ENCODE data around the gene NR2C2. TPM values are rescaled to one million over a fixed set of nuclear protein-coding genes. Genes with fewer than 3 reads are reported as not detected.

NR2C2 gene
- total RNA-seq, 1 donor from 2014 or later = 23.5 TPM

DNA sequence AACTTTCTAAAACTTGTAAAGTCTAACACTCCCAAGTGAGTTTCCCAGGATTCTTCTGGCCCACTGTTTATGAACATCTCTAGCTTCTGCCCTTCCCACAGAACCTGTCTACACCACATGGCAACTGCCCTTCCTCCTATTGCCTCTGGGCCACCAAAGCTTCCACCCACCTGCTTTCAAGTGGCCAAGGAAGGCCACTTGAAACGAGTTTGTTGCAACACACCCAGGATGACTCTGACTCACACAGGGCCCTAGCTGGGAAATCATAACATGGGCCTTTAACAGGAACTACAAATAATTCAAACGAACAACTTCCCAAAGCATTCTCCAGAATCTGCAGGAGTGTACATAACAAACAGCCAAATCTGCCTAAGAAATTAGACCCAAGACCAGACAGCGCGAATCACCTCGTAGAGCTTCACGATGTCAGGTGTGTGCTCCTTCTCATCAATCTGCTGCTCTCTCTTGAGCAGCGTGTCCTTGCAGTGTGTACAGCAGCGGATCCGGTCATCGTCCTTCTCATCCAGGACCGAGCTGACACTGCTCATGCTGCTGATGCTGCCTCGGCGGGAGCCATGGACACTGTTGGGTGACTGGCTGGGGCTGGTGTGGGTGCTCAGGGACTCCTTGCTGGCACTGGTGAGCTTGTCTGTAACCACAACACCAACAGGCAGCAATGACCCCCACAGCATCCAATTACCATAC lies 134.7 kb downstream of the NR2C2 start:
- Histone ChIP-seq H3K4me1 (no peaks in the 10 kb centered on the region), H3K27me3 (no peaks in the 10 kb centered on the region), H3K4me3 (no peak overlapping the region), H3K36me3 (peaks cover 90 to 98% of the 10 kb centered on the region in 2 donors), H3K27ac (no peak overlapping the region), H3K9me3 (no peaks in the 10 kb centered on the region)
- no peak for DNase-seq (ENCODE audit: low spot score in 2 of 2)
- intact Hi-C loops (cut with DNase I) = no loop called here
- TF ChIP-seq, protein P1, sequence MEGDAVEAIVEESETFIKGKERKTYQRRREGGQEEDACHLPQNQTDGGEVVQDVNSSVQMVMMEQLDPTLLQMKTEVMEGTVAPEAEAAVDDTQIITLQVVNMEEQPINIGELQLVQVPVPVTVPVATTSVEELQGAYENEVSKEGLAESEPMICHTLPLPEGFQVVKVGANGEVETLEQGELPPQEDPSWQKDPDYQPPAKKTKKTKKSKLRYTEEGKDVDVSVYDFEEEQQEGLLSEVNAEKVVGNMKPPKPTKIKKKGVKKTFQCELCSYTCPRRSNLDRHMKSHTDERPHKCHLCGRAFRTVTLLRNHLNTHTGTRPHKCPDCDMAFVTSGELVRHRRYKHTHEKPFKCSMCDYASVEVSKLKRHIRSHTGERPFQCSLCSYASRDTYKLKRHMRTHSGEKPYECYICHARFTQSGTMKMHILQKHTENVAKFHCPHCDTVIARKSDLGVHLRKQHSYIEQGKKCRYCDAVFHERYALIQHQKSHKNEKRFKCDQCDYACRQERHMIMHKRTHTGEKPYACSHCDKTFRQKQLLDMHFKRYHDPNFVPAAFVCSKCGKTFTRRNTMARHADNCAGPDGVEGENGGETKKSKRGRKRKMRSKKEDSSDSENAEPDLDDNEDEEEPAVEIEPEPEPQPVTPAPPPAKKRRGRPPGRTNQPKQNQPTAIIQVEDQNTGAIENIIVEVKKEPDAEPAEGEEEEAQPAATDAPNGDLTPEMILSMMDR (IDR thresholded peaks at IDR 0.05) = no peak

DNA sequence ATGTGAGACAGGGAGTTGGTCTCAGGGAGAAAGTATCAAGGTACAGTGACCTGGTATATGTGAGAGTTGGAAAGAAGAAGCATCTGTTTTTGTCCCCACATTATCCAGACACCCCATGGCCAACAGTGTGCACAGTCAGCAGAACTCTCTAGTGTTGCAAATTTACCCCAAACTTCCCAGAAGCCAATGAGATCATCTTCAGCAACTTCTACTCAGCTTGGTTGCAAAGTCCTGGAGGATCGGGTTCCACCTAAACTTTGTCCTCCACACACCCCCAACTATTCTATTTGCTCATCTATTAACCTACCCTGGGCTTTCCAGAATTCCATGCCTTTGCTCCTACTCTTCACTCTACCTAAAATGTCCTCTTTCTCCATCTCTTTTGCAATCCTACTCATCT lies 135.9 kb downstream of the NR2C2 start:
- Histone ChIP-seq H3K27me3 (no peaks in the 10 kb centered on the region), H3K9me3 (no peaks in the 10 kb centered on the region), H3K4me1 (no peaks in the 10 kb centered on the region), H3K4me3 (no peak overlapping the region), H3K36me3 (peaks cover 85 to 98% of the 10 kb centered on the region in 2 donors), H3K27ac (no peak overlapping the region)
- intact Hi-C loops (cut with DNase I) = no loop called here
- TF ChIP-seq, protein P1 (IDR thresholded peaks at IDR 0.05) = no peak
- no peak for DNase-seq (ENCODE audit: low spot score in 2 of 2)

DNA sequence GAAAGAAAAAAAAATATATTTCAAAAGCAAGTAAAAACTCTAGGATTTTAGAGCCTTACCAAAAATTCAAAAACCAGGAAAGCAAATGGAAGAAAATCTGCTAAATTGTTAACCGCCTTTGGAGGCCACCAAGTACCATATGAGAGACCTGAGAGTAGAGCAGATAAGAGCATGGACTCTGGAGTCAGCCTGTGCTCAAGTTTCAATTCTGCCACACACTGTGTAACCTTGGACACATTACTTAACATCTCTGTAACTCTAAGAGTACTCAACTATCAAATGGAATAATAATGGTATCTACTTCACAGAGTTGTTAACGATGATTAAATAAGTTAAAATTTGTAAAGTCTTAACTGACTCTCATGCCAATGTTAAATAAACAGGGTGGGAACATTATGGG lies 138.9 kb downstream of the NR2C2 start:
- no peaks in the 10 kb centered on the region for H3K27me3 ChIP-seq
- H3K4me3 ChIP-seq = no peak overlapping the region
- H3K27ac ChIP-seq = no peak overlapping the region
- no peak for DNase-seq (ENCODE audit: low spot score in 2 of 2)
- H3K36me3 ChIP-seq = peaks cover 79 to 97% of the 10 kb centered on the region in 2 donors
- no peaks in the 10 kb centered on the region for H3K4me1 ChIP-seq
- H3K9me3 ChIP-seq = no peaks in the 10 kb centered on the region
- intact Hi-C loops (cut with DNase I) = no loop called here
- TF ChIP-seq, protein P1 (IDR thresholded peaks at IDR 0.05) = no peak

DNA sequence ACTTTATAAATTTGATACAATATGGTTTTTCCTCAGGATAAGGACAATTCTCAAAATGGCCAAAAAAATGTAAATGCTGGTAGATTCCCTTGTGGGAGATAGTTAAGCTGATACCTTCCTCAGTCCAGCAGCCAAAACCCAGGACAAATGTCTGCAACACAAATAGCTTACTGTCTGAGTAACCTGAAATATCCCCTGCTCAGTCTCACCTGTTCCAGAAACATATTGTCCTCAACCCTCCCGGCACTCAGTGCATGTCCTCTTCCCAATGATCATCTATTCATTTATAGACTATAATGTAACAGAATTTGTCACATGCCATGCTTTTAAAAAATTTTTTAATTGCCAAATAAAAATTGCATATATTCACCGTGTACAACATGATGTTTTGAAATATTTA lies 139.3 kb downstream of the NR2C2 start:
- Histone ChIP-seq H3K9me3 (no peaks in the 10 kb centered on the region), H3K27me3 (no peaks in the 10 kb centered on the region), H3K4me3 (no peak overlapping the region), H3K4me1 (no peaks in the 10 kb centered on the region), H3K27ac (no peak overlapping the region), H3K36me3 (peaks cover 78 to 97% of the 10 kb centered on the region in 2 donors)
- no peak for DNase-seq (ENCODE audit: low spot score in 2 of 2)
- TF ChIP-seq, protein P1 (IDR thresholded peaks at IDR 0.05) = no peak
- intact Hi-C loops (cut with DNase I) = no loop called here

DNA sequence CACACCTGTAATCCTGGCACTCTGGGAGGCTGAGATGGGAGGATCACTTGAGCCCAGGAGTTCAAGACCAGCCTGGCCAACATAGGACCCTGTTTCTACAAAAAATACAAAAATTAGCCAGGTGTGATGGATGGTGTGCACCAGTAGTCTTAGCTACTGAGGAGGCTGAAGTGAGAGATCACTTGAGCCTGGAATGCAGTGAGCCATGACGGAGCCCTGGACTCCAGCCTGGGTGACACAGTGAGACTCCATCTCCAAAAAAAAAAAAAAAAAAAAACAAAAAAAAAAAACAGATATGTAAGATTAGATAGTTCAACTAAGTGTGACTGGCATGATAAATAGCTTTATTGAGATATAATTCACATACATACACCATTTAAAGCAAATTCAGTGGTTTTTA lies 141.8 kb downstream of the NR2C2 start:
- TF ChIP-seq, protein P1 (IDR thresholded peaks at IDR 0.05) = no peak
- Histone ChIP-seq H3K9me3 (no peaks in the 10 kb centered on the region), H3K4me3 (no peak overlapping the region), H3K4me1 (peaks cover 0 to 9% of the 10 kb centered on the region in 2 donors), H3K27me3 (no peaks in the 10 kb centered on the region), H3K27ac (no peak overlapping the region), H3K36me3 (peaks cover 59 to 78% of the 10 kb centered on the region in 2 donors)
- intact Hi-C loops (cut with DNase I) = no loop called here
- no peak for DNase-seq (ENCODE audit: low spot score in 2 of 2)

Data from ascending aorta (tissue), 2 donors.